Measurements from ENCODE around the gene MGAT4C. TPM values are rescaled to one million over a fixed set of nuclear protein-coding genes. Genes with fewer than 3 reads are reported as not detected.

MGAT4C gene
- total RNA-seq, 4 donors from 2014 or later: 0.15 to 1.1 (median 0.60) TPM

- TF ChIP-seq POLR2A (IDR thresholded peaks at IDR 0.05) (no peak), EP300 (IDR thresholded peaks at IDR 0.05) (no peak), POLR2AphosphoS5 (IDR thresholded peaks at IDR 0.05) (no peak), CTCF (IDR thresholded peaks at IDR 0.05) (no peak)
- Histone ChIP-seq H3K9me3 (no peaks in the 10 kb centered on the region), H3K27ac (no peak overlapping the region), H3K27me3 (no peaks in the 10 kb centered on the region), H3K4me3 (no peak overlapping the region), H3K36me3 (no peaks in the 10 kb centered on the region), H3K4me1 (no peaks in the 10 kb centered on the region)
- ATAC-seq: no peak
- WGBS, 2 donors (ENCODE audit: low coverage in 1 of 2): 83 to 100% methylated on average over 1 of the region's 1 CpG
Observed at GRCh38 chr12:86249276-86249675, 6.9 kb downstream of the MGAT4C start.

GRCh38 chr12:86247871-86248270 is 8.3 kb downstream of the MGAT4C start:
- no peak for ATAC-seq
- no peaks in the 10 kb centered on the region for H3K4me1 ChIP-seq
- H3K36me3 ChIP-seq: no peaks in the 10 kb centered on the region
- no peak overlapping the region for H3K4me3 ChIP-seq
- no peak for TF ChIP-seq POLR2AphosphoS5 (IDR thresholded peaks at IDR 0.05)
- no peaks in the 10 kb centered on the region for H3K27me3 ChIP-seq
- no peaks in the 10 kb centered on the region for H3K9me3 ChIP-seq
- no peak overlapping the region for H3K27ac ChIP-seq

- TF ChIP-seq EP300 (IDR thresholded peaks at IDR 0.05) (no peak), POLR2A (IDR thresholded peaks at IDR 0.05) (no peak), POLR2AphosphoS5 (IDR thresholded peaks at IDR 0.05) (no peak), CTCF (IDR thresholded peaks at IDR 0.05) (no peak)
- no peaks in the 10 kb centered on the region for H3K36me3 ChIP-seq
- H3K4me3 ChIP-seq: no peak overlapping the region
- no peaks in the 10 kb centered on the region for H3K4me1 ChIP-seq
- H3K27me3 ChIP-seq: no peaks in the 10 kb centered on the region
- no peak for ATAC-seq
- H3K27ac ChIP-seq: no peak overlapping the region
- 33 to 85% methylated on average over 1 to 2 of the region's 2 CpGs for WGBS, 2 donors (ENCODE audit: low coverage in 1 of 2)
- H3K9me3 ChIP-seq: no peaks in the 10 kb centered on the region
Observed at GRCh38 chr12:86241600-86241999, 14.6 kb downstream of the MGAT4C start.

GRCh38 chr12:86234316-86234855 is 21.8 kb downstream of the MGAT4C start:
- Histone ChIP-seq H3K9me3 (no peaks in the 10 kb centered on the region), H3K4me3 (no peak overlapping the region), H3K27me3 (no peaks in the 10 kb centered on the region), H3K36me3 (no peaks in the 10 kb centered on the region), H3K4me1 (no peaks in the 10 kb centered on the region), H3K27ac (no peak overlapping the region)
- no peak for ATAC-seq
- 44 to 72% methylated on average over 2 of the region's 2 CpGs for WGBS, 2 donors (ENCODE audit: low coverage in 1 of 2)
- TF ChIP-seq EP300 (IDR thresholded peaks at IDR 0.05) (no peak), POLR2AphosphoS5 (IDR thresholded peaks at IDR 0.05) (no peak), POLR2A (IDR thresholded peaks at IDR 0.05) (no peak), CTCF (IDR thresholded peaks at IDR 0.05) (no peak)

- H3K27ac ChIP-seq: no peak overlapping the region
- 76 to 92% methylated on average over 2 of the region's 2 CpGs for WGBS, 2 donors (ENCODE audit: low coverage in 1 of 2)
- H3K4me3 ChIP-seq: no peak overlapping the region
- no peak for TF ChIP-seq EP300 (IDR thresholded peaks at IDR 0.05)
- TF ChIP-seq POLR2A (IDR thresholded peaks at IDR 0.05): no peak
- ATAC-seq: no peak
- no peaks in the 10 kb centered on the region for H3K9me3 ChIP-seq
- H3K36me3 ChIP-seq: no peaks in the 10 kb centered on the region
- no peaks in the 10 kb centered on the region for H3K4me1 ChIP-seq
- no peaks in the 10 kb centered on the region for H3K27me3 ChIP-seq
Observed at GRCh38 chr12:86233126-86233525, 23.1 kb downstream of the MGAT4C start.

GRCh38 chr12:86230516-86231146 is 25.6 kb downstream of the MGAT4C start:
- Histone ChIP-seq H3K4me3 (no peak overlapping the region), H3K9me3 (peaks cover 0 to 3% (median 0%) of the 10 kb centered on the region in 3 donors), H3K36me3 (no peaks in the 10 kb centered on the region), H3K27ac (no peak overlapping the region), H3K27me3 (no peaks in the 10 kb centered on the region), H3K4me1 (no peaks in the 10 kb centered on the region)
- TF ChIP-seq EP300 (IDR thresholded peaks at IDR 0.05) (no peak), POLR2A (IDR thresholded peaks at IDR 0.05) (no peak), CTCF (IDR thresholded peaks at IDR 0.05) (no peak), POLR2AphosphoS5 (IDR thresholded peaks at IDR 0.05) (no peak)
- ATAC-seq: no peak
- 35 to 47% methylated on average over 8 of the region's 8 CpGs for WGBS, 2 donors (ENCODE audit: low coverage in 1 of 2)
